A673 (cell line): ENCODE results near the gene TEK. TPM values are rescaled to one million over a fixed set of nuclear protein-coding genes. Genes with fewer than 3 reads are reported as not detected.

Experiments used
- BruUV-seq: library from RNA; stranded (reverse); fragments of 400-500 nt; replicated peaks from 2 replicates; lab custom pipeline; 2021; lab: Mats Ljungman, UMichigan
- CTCF ChIA-PET: fragments of 300-600 bp; sonication (Branson Sonifier 250); formaldehyde crosslinking; loops from one replicate; lab custom pipeline; 2022; ENCODE audit warnings: antibody characterized with exemption; lab: Charles Lee
- POLR2A ChIA-PET: fragments of 300-600 bp; sonication (Branson Sonifier 250); formaldehyde crosslinking; loops from one replicate; lab custom pipeline; 2022; ENCODE audit warnings: antibody characterized with exemption; ENCODE audit not compliant: low non-redundant PET; lab: Charles Lee
- DNase-seq: peaks from one replicate; pipeline ENCODE4 v3.0.0-alpha.2; 2015; ENCODE audit warnings: low spot score
- H3K27ac ChIP-seq: fragments of 200-600 bp; sonication (generic); 2 replicates; pipeline ENCODE4 v1.5.1; 2016; ENCODE audit warnings: mixed run types, low read depth, mild to moderate bottlenecking, mixed read lengths, antibody characterized with exemption, low read length; ENCODE audit not compliant: poor library complexity, severe bottlenecking
- H3K27me3 ChIP-seq: fragments of 200-600 bp; sonication (generic); replicated peaks from 2 replicates; pipeline ENCODE4 v1.6.1; 2017; ENCODE audit warnings: mixed run types, low read depth, mild to moderate bottlenecking, mixed read lengths, antibody characterized with exemption, low read length; ENCODE audit not compliant: insufficient read depth, poor library complexity
- H3K36me3 ChIP-seq: fragments of 200-600 bp; sonication (generic); 2 replicates; pipeline ENCODE4 v1.6.1; 2016; ENCODE audit warnings: mixed run types, mild to moderate bottlenecking, mixed read lengths, antibody characterized with exemption, low read length; ENCODE audit not compliant: insufficient read depth, poor library complexity, severe bottlenecking
- H3K4me1 ChIP-seq: fragments of 200-600 bp; sonication (generic); 2 replicates; pipeline ENCODE4 v1.6.1; 2017; ENCODE audit warnings: mixed run types, mild to moderate bottlenecking, mixed read lengths, antibody characterized with exemption, low read length; ENCODE audit not compliant: insufficient read depth, poor library complexity, severe bottlenecking
- H3K4me3 ChIP-seq: fragments of 200-600 bp; sonication (generic); 2 replicates; pipeline ENCODE4 v1.5.1; 2016; ENCODE audit warnings: low read depth, mixed run types, mild to moderate bottlenecking, mixed read lengths, low read length; ENCODE audit not compliant: poor library complexity, severe bottlenecking
- H3K9me3 ChIP-seq: fragments of 200-600 bp; sonication (generic); 2 replicates; pipeline ENCODE4 v1.6.1; 2016; ENCODE audit warnings: mixed run types, low read depth, mild to moderate bottlenecking, mixed read lengths, antibody characterized with exemption, low read length; ENCODE audit not compliant: poor library complexity, severe bottlenecking
- EZH2 ChIP-seq: fragments of 200-600 bp; sonication (generic); IDR thresholded peaks from 2 replicates; pipeline ENCODE4 v1.6.1; 2017; ENCODE audit warnings: borderline replicate concordance, low read depth, mild to moderate bottlenecking, mixed read lengths, antibody characterized with exemption, low read length; ENCODE audit not compliant: poor library complexity, severe bottlenecking
- intact Hi-C: fragments of 100-400 bp; cut with micrococcal nuclease; formaldehyde crosslinking; loops from one replicate; pipeline ENCODE4 v1.10.0; 2022; ENCODE audit not compliant: unreplicated experiment
- total RNA-seq: library from RNA; stranded (reverse); gene quantifications from 2 replicates; pipeline ENCODE4 v1.2.3, GENCODE V29; 2021
- TF ChIP-seq, protein P1 (sequence below): fragments of 300-800, 200-600 bp; sonication (generic); conservative IDR thresholded peaks from 2 replicates; pipeline ENCODE4 v1.5.1; 2017; ENCODE audit warnings: low read depth, mild to moderate bottlenecking, antibody characterized with exemption, low read length, moderate library complexity, mixed read lengths

TEK gene
- total RNA-seq, 1 experiment from 2014 or later, result not detected

- POLR2A ChIA-PET, result no interaction called here
- Histone ChIP-seq H3K9me3 (no peaks in the 10 kb centered on the region), H3K27ac (no peak overlapping the region), H3K36me3 (no peaks in the 10 kb centered on the region), H3K4me3 (no peak overlapping the region), H3K27me3 (no peaks in the 10 kb centered on the region), H3K4me1 (no peaks in the 10 kb centered on the region)
- intact Hi-C loops, result no loop called here
- DNase-seq, result no peak
- no TSS peak for BruUV-seq
- CTCF ChIA-PET, result no interaction called here
- TF ChIP-seq EZH2, result no peak
- TF ChIP-seq, protein P1, sequence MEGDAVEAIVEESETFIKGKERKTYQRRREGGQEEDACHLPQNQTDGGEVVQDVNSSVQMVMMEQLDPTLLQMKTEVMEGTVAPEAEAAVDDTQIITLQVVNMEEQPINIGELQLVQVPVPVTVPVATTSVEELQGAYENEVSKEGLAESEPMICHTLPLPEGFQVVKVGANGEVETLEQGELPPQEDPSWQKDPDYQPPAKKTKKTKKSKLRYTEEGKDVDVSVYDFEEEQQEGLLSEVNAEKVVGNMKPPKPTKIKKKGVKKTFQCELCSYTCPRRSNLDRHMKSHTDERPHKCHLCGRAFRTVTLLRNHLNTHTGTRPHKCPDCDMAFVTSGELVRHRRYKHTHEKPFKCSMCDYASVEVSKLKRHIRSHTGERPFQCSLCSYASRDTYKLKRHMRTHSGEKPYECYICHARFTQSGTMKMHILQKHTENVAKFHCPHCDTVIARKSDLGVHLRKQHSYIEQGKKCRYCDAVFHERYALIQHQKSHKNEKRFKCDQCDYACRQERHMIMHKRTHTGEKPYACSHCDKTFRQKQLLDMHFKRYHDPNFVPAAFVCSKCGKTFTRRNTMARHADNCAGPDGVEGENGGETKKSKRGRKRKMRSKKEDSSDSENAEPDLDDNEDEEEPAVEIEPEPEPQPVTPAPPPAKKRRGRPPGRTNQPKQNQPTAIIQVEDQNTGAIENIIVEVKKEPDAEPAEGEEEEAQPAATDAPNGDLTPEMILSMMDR, result no peak
Measured at GRCh38 chr9:27260789-27261516, 151.9 kb downstream of the TEK start.

DNA sequence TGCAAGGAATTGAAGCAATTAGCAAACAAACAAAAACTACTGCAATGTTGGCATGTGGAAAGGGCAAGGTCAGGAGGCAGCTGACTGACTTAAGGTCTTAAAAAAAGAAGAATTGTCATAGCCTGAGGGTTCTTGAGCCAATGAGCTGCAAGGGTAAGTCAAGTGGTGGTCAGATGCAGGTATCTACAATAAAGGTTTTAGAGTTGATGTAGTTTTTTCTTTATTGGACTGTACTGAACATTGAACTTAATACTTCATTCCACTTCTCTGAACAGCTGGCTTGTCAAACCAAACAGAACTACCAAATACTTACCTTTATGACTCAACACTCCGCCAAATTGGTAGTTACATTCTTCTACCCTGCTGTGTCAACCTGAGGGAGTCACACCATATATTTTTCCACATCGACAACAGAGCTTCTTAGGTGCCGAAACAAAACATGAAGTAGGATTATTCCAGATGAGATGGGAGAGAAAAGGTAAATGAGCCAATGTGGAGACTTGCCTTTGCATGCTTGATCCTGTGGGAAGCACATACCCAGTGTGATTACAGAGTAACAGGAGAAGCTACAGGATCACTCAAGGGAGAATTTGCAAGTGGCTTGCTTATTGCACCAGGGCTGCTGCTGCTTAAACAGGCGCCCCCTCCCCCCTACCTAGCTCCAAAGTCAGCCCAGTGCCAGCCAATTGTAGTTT is 152.6 kb downstream of the TEK start:
- CTCF ChIA-PET, result no interaction called here

GRCh38 chr9:27272103-27272502 is 163.1 kb downstream of the TEK start:
- ChIA-PET POLR2A (no interaction called here), CTCF (no interaction called here)
- no peak for DNase-seq
- Histone ChIP-seq H3K4me3 (no peak overlapping the region), H3K9me3 (no peaks in the 10 kb centered on the region), H3K4me1 (no peaks in the 10 kb centered on the region), H3K27ac (no peak overlapping the region), H3K27me3 (no peaks in the 10 kb centered on the region), H3K36me3 (no peaks in the 10 kb centered on the region)
- TF ChIP-seq, protein P1, result no peak
- TF ChIP-seq EZH2, result no peak
- BruUV-seq, result no TSS peak
- intact Hi-C loops, result no loop called here

More for the DNA sequence above, 152.6 kb downstream of the TEK start:
- POLR2A ChIA-PET, result interaction anchor here (0.5 kb wide), 1 partner anchor 56 kb away, joined by 4 read pairs; no protein-coding TSS in a partner anchor
- Histone ChIP-seq H3K4me1 (no peaks in the 10 kb centered on the region), H3K27me3 (no peaks in the 10 kb centered on the region), H3K36me3 (no peaks in the 10 kb centered on the region), H3K9me3 (no peaks in the 10 kb centered on the region), H3K4me3 (no peak overlapping the region), H3K27ac (no peak overlapping the region)
- no peak for TF ChIP-seq EZH2
- TF ChIP-seq, protein P1, result no peak
- no peak for DNase-seq
- intact Hi-C loops, result no loop called here
- BruUV-seq, result no TSS peak
